ENCODE data around the gene EIF4EBP2.

GRCh38 chr10:70425096-70425495 lies 21.2 kb downstream of the EIF4EBP2 start:
- TF ChIP-seq CTCF (IDR thresholded peaks at IDR 0.05) (no peak), CBFB (CRISPR knock-in tag; IDR thresholded peaks at IDR 0.05; ENCODE audit: low read depth) (no peak)
